HUDEP-2 (cell line): ENCODE data around the gene SDHAF1.
"Not testable (repeated sequence)": the region's sequence is repeated elsewhere in the genome, so short reads cannot be mapped to it uniquely, and the experiment has no call there.

Experiments
- DNase-seq, 76 experiments: peaks; one replicate each; lab custom pipeline; 2025; ENCODE audit not compliant: unreplicated experiment in 76 of 76; lab: John Stamatoyannopoulos, UW

The SDHAF1 gene, protein sequence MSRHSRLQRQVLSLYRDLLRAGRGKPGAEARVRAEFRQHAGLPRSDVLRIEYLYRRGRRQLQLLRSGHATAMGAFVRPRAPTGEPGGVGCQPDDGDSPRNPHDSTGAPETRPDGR

DNA sequence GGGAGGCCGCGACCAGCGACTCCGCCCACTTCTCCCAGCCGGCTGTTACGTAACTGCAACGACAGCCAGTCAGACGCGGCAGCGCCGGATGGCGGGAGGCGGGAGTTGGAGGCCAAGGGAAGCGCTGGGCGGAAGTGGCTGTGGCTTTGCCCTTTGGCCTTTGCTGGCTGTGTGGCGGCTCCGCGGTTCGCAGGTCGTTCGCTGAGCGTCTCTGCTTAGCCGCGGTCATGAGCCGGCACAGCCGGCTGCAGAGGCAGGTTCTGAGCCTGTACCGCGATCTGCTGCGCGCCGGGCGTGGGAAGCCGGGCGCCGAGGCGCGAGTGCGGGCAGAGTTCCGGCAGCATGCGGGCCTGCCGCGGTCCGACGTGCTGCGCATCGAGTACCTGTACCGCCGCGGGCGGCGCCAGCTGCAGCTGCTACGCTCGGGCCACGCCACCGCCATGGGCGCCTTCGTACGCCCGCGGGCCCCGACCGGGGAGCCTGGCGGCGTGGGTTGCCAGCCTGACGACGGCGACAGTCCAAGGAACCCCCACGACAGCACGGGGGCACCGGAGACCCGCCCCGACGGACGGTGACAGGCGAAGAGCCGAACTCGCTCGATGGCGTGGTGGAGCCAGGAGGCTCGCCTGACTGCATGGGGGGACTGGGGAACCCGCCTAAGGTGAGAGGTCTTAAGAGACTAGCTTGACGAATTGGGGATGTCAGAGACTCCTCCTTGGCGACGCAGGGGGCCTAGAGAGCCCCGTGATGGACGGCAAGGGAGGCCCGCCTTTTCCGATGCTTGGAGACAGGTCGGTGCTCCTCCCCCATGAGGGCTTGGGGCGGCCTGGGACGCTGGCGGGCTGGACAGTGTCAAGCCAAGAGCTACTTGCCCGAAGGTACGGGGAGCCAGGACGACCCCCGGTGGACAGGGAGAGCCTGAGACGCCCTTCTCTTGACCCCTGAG is at the start of gene SDHAF1:
Gene SDHAF1, plus strand, starts transcription at position 141 of the 946 bp plus-strand sequence. Its CDS starts 87 bp downstream, at position 228.
- peak; percentile 32 to 99 (median 97) for DNase-seq

DNA sequence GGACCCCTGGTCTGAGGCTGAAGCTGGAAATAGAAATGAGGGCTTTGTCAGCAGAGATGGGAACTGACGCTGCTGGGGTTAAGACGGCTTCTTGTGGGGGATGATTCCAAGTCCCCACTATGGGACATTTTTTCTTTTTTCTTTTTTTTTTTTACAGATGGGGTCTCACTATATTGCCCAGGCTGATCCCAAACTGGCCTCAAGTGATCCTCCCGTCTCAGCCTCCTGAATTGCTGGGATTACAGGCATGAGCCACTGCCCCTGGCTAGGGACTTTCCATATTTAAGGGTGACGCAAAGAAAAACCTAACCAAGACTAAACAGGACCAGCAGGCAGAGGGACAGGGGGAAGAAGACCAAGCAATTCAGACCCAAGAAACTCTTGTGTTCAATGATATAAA is 48.8 kb upstream of the SDHAF1 start:
- no peak for DNase-seq

DNA sequence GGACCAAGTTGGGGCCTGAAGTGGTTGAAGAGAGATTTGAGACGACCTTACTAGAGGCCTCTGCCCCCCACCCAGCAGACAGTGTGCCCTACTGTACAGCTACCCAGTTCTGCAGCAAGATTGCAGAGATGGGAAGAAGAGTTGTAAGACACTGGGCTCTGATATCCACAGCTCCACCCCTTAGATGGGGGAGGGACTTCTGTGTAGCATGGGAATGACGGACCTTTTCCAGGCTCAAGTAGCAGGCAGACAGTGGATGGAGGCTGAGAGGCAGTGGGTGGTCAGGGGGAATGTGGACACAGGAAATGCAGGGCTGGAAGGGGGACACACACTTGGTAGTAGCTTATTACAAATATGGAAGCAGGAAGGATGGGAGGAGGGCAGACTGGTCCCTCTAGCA is 45.9 kb upstream of the SDHAF1 start:
- no peak for DNase-seq

DNA sequence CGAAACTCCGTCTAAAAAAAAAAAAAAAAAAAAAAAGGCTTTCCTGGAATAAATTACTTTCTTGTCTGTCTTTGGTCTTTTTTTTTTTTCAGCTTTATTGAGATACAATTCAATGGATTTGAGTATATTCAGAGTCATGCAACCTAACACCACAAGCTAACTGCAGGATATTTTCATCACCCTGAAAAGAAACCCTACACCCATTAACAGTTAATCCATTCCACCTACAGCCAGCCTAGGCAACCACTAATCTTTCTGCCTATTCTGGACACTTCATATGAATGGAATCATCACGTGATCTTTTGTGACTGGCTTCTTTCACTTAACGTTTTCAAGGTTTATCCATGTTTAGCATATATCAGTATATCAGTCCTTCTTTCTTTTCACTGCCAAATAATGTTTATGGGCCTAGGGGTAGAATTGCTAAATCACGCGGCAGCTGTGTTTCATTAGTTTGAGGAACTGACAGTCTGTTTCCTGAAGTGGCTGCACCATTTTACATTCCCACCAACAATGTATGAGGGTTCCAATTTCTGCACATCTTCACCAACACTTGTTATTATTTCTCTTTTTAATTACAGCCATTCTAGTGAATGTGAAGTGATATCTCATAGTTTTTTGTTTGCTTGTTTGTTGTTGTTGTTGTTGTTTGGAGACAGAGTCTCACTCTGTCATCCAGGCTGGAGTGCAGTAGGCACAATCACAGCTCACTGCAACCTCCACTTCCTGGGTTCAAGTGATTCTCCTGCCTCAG is 38.9 kb upstream of the SDHAF1 start:
- no peak for DNase-seq

DNA sequence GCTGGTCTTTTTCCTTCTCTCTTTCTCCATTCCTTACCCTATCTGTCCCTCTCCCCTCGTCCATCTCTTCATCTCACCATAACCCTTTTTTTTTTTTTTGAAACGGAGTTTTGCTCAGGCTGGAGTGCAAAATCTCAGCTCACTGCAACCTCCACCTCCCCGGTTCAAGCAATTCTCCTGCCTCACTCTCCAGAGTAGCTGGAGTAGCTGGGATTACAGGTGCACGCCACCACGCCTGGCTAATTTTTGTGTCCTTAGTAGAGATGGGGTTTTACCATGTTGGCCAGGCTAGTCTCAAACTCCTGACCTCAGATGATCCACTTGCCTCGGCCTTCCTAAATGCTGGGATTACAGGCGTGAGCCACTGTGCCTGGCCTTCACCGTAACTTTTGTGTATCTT is 37.6 kb upstream of the SDHAF1 start:
- not testable (repeated sequence) for DNase-seq

DNA sequence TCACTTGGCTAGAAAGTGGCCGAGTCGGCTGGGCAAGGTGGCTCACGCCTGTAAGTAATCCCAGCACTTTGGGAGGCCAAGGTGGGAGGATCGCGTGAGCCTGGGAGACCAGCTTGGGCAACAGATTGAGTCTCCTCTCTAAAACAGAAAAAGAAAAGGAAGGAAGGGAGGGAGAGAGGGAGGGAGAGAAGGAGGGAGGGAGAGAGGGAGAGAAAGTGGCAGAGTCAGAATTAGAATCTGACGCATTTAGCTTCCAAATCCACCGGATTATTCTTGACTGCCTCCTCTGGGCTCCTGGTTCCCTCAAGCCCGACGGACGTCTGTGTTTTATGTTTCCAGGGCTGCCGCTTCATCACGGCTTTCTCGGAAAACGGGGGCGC is 36.3 kb upstream of the SDHAF1 start:
- no peak for DNase-seq

DNA sequence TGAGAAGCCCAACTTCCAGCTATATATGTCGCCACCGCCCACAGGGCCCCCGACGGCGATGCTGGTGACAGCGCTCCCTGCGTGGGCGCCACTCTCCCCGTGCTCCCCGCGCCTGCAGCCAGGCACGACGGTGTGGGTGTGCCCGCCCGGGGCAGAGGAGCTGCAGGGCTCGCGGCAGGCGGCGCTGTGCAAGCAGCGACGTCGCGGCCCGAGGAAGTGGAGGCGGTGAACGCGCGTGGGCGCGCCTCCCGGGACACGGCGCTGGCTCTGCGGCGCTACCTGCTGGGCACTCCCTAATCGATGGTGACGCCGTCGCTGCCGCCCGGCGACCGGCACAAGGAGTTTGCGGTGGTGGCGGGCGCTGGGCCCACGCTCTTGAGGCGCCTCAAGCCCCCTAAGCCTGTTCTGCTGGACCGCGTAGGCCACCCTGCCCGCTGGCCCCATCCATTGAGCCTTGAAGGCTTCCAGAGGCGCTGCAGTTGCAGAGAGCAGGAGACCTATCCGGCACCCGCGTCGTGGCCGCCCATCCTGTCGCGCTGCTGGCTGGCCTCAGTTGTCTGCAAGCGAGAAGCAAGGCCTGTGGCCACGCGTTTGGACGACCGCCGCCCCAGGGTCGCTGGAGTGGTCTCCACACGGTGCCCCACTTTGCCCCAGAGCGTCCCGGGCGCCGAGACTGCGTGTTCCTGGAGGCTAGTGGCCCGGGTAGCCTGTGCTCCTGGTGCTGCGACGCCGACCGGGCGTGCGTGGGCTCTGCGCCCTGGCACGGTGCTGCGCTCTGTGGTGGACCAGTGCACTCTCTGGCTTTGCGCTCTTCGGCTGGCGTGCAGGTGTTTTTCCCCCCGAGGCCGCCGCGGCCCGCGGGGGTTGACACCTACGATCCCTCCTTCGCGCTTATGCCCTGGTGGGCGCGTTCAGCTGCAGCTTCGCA is 35.7 kb upstream of the SDHAF1 start:
- DNase-seq = peak in 15 of 76 experiments; percentile 10 to 44 (median 17)

DNA sequence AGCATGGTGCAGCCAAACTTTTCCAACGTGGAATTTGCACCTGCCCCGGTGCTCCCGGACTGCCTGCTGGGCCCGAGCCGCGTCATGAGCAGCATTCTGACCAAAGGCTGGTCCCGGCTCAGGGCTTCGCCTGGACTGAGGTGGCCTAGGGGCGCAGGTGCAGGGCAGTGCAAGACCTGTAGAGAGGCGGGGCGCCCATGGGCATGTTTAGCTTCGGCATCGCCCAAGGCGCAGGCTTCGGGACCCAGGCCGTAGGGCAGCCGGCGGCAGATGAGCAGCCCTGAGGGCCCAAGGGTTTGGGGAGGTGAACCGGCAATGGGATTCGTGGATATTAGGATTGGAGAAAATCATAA is 35.0 kb upstream of the SDHAF1 start:
- no peak for DNase-seq

DNA sequence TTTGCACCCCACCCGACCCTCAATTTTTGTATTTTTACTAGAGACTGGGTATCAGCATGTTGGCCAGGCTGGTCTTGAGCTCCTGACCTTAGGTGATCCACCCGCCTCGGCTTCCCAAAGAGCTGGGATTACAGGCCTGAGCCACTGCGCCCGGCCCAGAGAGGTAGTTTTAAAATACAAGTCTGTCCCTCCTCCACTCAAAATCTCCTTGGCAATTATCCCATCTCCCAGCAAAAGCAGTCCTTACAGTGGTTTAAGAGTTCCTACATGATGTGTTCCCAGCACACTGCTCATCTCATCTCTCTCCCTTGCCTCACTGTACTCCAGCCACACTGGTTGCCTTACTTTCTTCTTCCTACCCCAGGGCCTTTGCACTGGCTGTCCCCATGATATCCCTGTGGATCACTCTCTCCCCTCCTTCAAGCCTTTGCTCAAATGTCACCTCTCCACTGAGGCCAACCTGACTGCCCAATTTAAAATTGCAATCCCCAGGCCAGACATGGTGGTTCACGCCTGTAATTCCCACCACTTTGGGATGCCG is 34.5 kb upstream of the SDHAF1 start:
- DNase-seq = no peak

DNA sequence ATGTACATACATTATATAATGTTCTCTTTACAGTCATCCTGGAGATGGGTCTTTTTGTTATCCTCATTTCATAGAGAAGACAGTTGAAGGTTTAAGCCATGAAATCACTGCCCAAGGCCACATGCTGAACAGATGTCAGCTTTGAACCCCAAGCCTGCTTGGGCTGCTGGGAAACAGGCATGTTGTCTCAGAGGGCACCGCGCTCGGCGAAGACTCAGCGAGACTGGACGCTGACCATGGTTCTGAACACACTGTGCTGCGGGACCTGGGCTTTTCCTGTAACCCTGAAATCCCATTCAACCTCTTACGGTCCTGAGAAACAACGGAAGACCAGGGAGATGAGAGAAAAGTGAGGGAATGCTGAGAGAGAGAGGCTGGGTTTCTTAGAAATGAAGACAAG is 31.5 kb upstream of the SDHAF1 start:
- peak in 41 of 76 experiments; percentile 2 to 60 (median 24) for DNase-seq

DNA sequence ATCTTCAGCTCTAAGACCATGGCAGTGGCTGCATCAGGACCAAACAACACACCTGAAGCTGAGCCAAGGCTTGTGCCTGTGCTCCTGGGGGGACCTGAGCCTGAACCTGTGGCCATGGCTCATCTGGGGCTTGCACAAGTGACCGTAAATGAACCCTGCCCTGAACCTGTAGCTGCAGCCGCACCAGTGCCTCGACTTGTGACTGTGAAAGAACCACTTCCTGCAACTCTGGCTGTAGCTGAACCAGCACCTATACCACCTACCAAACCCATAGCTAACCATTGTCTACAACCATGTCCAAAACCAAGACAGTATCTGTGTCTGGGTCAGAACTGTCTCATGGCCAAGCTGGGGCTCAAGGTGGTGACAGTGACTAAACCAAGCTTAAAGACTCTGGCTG is 28.2 kb upstream of the SDHAF1 start:
- DNase-seq = no peak

DNA sequence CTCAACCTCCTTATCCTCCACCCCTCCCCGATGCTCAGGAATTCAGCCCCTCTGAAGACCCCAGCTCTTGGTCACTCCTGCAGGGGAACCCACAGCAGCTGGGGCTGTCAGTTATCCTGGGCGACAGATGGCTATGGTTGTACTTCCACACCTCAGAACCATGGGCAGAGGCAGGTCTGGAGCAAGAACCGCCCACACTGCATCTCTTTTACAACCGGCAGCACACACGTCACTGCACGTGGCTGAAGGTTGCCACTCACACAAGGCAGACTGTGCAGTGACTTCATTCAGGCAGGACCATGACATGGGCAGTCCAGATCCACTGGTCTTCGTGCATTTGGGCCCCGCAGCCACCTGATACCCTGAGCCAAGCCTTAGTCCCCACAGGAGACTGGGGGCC is 21.5 kb upstream of the SDHAF1 start:
- no peak for DNase-seq

DNA sequence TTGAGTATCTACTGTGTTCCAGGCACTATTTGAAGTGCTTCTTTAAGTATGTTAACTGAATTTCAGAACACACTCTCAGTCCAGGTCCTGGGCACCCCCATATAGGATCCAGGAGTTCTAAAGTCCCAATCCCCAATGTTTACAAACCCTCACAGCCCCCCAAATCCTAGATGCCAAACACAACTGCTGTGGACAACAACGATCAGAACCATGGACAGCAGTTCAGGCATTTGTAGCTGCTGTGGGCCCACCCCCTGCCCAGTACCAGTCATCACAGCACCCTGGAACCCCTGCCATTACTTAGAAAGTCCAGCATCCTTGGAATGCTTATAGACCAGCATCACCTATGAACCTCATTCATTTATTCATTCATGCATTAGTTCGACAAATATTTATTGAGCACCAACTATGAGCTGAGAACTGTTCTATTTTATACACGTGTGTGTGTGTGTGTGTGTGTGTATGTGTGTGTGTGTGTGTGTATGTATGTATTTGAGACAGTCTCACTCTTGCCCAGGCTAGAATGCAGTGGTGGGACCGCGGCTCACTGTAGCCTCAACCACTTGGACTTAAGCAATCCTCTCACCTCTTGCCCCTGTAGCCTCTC is 19.3 kb upstream of the SDHAF1 start:
- peak in 11 of 76 experiments; percentile 4 to 20 (median 14) for DNase-seq

DNA sequence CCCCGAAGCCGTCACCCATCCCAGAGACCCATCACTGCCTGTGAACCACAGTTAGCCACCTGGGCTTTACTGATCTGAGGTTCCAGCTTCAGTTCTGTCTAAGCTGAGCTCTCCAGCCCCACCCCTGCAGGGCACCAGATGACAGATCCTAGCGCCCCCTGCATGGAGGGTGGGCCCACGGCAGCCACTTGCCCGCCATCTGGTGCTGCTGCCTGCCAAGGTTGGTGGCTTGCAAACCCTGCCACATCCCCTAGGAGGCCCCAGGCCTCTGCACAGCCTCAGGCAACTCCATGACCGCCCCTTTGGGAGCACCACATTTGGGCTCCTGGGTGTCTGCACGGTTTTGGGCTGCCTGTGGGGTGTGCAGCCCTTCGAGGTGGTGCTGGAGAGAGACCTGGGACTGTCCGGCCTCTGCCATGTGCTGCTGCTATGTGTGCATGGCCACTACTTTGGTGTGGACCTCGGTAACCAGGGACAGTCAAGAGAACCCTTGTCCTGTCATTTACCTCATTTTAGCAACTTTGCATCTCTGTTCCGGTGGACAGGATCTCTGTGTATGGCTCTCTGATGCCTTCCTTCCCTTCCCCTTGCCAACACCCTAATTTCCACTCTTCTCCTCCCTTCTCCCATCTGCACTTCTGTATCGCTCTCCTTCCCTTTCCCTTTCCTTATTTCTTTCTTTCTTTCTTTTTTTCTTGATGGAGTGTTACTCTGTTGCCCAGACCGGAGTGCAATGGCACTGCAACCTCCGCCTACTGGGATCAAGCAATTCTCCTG is 17.4 kb upstream of the SDHAF1 start:
- DNase-seq = peak in 51 of 76 experiments; percentile 9 to 75 (median 41)

DNA sequence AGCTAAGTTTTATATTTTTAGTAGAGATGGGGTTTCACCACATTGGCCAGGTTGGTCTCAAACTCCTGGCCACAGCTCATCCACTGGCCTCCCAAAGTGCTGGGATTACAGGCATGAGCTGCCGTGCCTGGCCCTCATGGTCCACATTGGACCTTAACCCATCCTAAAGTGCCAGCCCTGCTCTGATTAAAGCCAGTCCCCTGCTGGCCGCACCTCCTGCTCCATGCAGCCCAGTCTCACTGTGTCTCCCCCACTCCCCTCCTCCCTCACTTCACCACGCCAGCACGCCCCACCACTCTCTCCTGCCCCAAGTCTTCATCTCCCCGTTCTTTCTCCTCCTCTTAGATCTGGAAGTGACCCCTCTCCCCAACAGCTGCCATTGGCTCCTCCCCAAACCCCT is 16.7 kb upstream of the SDHAF1 start:
- DNase-seq = no peak

DNA sequence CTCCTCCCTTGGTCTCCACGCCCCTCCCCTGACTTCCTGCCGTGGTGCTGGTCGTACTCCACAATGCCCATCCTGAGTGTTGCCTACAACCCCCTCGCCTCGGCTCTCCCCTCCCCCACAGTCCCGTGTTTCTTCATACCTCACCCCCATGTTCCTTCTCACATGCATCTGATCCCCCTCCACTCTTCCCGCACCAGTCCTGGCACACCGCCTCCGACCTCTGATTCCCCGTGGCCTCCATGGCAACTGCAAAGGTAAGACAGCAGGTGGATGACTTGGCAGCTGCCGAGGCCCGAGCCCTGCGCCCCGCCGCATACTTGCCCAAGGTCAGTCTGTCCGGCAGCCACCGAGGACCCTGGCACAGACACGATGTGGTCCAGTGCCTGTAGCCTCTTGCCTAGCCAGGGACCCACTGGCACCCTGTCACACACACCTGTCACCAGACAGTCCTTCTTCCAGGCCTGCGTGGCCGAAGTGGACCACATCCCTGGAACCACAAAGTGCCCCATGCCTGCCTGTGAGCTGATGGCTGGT is 16.1 kb upstream of the SDHAF1 start:
- DNase-seq = no peak

DNA sequence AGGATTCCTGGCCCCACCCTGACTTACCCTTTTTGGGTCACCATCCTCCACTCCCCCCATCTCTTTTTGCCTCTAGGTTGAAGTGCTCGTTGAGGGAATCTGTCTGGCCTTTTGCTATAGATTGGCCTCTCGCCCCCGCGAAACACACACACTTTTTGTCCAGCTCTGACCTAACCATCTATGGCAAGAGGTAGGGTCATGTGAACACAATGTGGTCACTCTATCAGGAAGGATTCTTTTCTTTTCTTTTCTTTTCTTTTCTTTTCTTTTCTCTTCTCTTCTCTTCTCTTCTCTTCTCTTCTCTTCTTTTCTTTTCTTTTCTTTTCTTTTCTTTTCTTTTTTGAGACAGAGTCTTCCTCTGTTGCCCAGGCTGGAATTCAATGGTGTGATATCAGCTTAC is 14.0 kb upstream of the SDHAF1 start:
- not testable (repeated sequence) for DNase-seq

DNA sequence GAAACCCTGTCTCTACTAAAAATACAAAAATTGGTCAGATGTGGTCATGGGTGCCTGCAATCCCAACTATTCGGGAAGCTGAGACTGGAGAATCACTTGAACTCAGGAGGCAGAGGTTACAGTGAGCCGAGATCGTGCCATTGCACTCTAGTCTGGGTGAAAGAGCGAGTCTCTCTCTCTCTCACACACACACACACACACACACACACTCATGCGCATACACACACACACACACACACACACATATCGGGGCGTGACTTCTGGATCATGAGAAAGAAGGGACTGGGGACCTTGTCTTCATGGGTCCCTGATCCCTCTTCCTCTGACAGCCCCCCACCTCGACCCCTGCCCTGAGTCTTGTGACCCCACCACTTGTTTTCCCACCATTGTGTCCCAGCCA is 11.8 kb upstream of the SDHAF1 start:
- DNase-seq = no peak

DNA sequence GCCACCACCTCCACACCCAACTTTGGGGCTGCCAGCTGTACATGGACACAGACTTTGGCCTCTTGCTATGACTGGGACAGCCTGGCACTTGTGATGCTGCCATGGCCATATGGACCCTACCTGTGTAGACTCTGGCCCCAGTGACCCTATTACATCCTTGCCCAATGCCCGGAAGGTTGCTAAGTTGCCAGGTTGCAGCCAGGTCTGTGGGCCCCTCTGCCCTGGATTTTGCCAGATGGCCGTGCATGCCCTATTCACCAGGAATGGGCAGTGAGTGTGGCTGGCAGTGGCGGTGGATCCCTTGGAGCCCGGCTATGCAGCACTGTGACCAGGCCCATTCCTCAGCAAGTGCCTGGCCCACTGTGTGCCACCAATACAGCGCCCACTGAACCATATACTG is 8.9 kb upstream of the SDHAF1 start:
- DNase-seq = no peak
